Stimulated activated CD4-positive, alpha-beta T cell treated with anti-CD3 and anti-CD28 coated beads, Interleukin-1b, Interleukin-23, amount 100 ng/mL, for 1 hour (primary cell): ENCODE data around the gene GPR107.
"Not testable (repeated sequence)": the region's sequence is repeated elsewhere in the genome, so short reads cannot be mapped to it uniquely, and the experiment has no call there.

Experiments used
- DNase-seq, 2 donors: peaks; one replicate each; pipeline ENCODE4 v3.0.0-alpha.2; 2020; ENCODE audit warnings: low read depth in 2 of 2

The GPR107 gene

GRCh38 chr9:130053504-130054324 lies at the start of gene GPR107:
GPR107 (plus strand) TSS chr9:130053906; CDS start chr9:130053933, 27 bp downstream.
- DNase-seq = peak in 1 of 2 donors; percentile 61

GRCh38 chr9:130003943-130004552 lies 49.7 kb upstream of the GPR107 start:
- no peak for DNase-seq

- DNase-seq = not testable (repeated sequence)
Observed at GRCh38 chr9:130006952-130007351, 46.8 kb upstream of the GPR107 start.

- no peak for DNase-seq
Observed at GRCh38 chr9:130008538-130008937, 45.2 kb upstream of the GPR107 start.

- DNase-seq = not testable (repeated sequence)
Observed at GRCh38 chr9:130009546-130009945, 44.2 kb upstream of the GPR107 start.

- DNase-seq = no peak
Observed at GRCh38 chr9:130010151-130010988, 43.3 kb upstream of the GPR107 start.

- DNase-seq = no peak
Observed at GRCh38 chr9:130013326-130013725, 40.4 kb upstream of the GPR107 start.

- DNase-seq = no peak
Observed at GRCh38 chr9:130015353-130016019, 38.2 kb upstream of the GPR107 start.

- no peak for DNase-seq
Observed at GRCh38 chr9:130017076-130017475, 36.6 kb upstream of the GPR107 start.

- not testable (repeated sequence) for DNase-seq
Observed at GRCh38 chr9:130017510-130017909, 36.2 kb upstream of the GPR107 start.

- DNase-seq = no peak
Observed at GRCh38 chr9:130018265-130018664, 35.4 kb upstream of the GPR107 start.

GRCh38 chr9:130020618-130021017 lies 33.1 kb upstream of the GPR107 start:
- no peak for DNase-seq

GRCh38 chr9:130021123-130021522 lies 32.6 kb upstream of the GPR107 start:
- DNase-seq = no peak

GRCh38 chr9:130021842-130022241 lies 31.9 kb upstream of the GPR107 start:
- DNase-seq = not testable (repeated sequence)

- DNase-seq = no peak
Observed at GRCh38 chr9:130022566-130023143, 31.1 kb upstream of the GPR107 start.

GRCh38 chr9:130023144-130023787 lies 30.4 kb upstream of the GPR107 start:
- no peak for DNase-seq

GRCh38 chr9:130023994-130024596 lies 29.6 kb upstream of the GPR107 start:
- DNase-seq = no peak

GRCh38 chr9:130024597-130024994 lies 29.1 kb upstream of the GPR107 start:
- no peak for DNase-seq

GRCh38 chr9:130026583-130027340 lies 26.9 kb upstream of the GPR107 start:
- no peak for DNase-seq
